Measurements from ENCODE around the gene MTHFD1.

DNA sequence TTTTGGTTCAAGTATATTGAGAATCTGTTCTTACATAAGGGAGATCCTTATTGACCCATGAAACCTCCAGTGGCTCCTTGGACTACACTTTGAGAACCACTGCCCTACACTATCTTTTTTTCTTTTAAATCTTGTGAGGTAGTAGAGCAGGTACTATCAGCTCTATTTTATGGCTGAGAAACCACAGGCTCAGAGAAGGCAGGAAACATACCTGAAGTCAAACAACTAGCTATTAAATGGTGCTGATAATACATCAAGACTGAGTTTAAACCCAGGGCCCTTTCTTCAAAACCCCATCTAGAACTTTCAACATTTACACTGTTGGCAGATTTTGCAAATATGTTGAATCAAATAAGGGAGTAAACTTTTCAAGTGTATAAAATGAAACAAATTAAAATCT, 108.6 kb downstream of the MTHFD1 start:
- TF ChIP-seq, protein P1, sequence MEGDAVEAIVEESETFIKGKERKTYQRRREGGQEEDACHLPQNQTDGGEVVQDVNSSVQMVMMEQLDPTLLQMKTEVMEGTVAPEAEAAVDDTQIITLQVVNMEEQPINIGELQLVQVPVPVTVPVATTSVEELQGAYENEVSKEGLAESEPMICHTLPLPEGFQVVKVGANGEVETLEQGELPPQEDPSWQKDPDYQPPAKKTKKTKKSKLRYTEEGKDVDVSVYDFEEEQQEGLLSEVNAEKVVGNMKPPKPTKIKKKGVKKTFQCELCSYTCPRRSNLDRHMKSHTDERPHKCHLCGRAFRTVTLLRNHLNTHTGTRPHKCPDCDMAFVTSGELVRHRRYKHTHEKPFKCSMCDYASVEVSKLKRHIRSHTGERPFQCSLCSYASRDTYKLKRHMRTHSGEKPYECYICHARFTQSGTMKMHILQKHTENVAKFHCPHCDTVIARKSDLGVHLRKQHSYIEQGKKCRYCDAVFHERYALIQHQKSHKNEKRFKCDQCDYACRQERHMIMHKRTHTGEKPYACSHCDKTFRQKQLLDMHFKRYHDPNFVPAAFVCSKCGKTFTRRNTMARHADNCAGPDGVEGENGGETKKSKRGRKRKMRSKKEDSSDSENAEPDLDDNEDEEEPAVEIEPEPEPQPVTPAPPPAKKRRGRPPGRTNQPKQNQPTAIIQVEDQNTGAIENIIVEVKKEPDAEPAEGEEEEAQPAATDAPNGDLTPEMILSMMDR (IDR thresholded peaks at IDR 0.05; ENCODE audit: insufficient read depth, low read length) = no peak
- TF ChIP-seq GABPA (IDR thresholded peaks at IDR 0.05; ENCODE audit: low read depth) (no peak), POLR2AphosphoS5 (IDR thresholded peaks at IDR 0.05; ENCODE audit: low read depth) (no peak), SPI1 (IDR thresholded peaks at IDR 0.05; ENCODE audit: borderline replicate concordance, low read depth) (no peak)
- TF ChIP-seq, protein P2, sequence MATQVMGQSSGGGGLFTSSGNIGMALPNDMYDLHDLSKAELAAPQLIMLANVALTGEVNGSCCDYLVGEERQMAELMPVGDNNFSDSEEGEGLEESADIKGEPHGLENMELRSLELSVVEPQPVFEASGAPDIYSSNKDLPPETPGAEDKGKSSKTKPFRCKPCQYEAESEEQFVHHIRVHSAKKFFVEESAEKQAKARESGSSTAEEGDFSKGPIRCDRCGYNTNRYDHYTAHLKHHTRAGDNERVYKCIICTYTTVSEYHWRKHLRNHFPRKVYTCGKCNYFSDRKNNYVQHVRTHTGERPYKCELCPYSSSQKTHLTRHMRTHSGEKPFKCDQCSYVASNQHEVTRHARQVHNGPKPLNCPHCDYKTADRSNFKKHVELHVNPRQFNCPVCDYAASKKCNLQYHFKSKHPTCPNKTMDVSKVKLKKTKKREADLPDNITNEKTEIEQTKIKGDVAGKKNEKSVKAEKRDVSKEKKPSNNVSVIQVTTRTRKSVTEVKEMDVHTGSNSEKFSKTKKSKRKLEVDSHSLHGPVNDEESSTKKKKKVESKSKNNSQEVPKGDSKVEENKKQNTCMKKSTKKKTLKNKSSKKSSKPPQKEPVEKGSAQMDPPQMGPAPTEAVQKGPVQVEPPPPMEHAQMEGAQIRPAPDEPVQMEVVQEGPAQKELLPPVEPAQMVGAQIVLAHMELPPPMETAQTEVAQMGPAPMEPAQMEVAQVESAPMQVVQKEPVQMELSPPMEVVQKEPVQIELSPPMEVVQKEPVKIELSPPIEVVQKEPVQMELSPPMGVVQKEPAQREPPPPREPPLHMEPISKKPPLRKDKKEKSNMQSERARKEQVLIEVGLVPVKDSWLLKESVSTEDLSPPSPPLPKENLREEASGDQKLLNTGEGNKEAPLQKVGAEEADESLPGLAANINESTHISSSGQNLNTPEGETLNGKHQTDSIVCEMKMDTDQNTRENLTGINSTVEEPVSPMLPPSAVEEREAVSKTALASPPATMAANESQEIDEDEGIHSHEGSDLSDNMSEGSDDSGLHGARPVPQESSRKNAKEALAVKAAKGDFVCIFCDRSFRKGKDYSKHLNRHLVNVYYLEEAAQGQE (IDR thresholded peaks at IDR 0.05; ENCODE audit: insufficient replicate concordance, low read depth) = no peak
